GF-D8 (cell line): ENCODE data around the gene ASB18.

ENCODE experiments used
- DNase-seq: peaks from one replicate; lab custom pipeline; 2025; lab: John Stamatoyannopoulos, UW

ASB18 gene

GRCh38 chr2:236162031-236162845 lies 102.0 kb downstream of the ASB18 start:
- DNase-seq, result no peak

GRCh38 chr2:236161531-236161930 lies 102.7 kb downstream of the ASB18 start:
- DNase-seq, result no peak

- DNase-seq, result no peak
Measured at GRCh38 chr2:236161082-236161462, 103.1 kb downstream of the ASB18 start.

GRCh38 chr2:236160366-236161081 lies 103.7 kb downstream of the ASB18 start:
- no peak for DNase-seq

- DNase-seq, result no peak
Measured at GRCh38 chr2:236159778-236160170, 104.4 kb downstream of the ASB18 start.

- no peak for DNase-seq
Measured at GRCh38 chr2:236158969-236159777, 105.0 kb downstream of the ASB18 start.

DNA sequence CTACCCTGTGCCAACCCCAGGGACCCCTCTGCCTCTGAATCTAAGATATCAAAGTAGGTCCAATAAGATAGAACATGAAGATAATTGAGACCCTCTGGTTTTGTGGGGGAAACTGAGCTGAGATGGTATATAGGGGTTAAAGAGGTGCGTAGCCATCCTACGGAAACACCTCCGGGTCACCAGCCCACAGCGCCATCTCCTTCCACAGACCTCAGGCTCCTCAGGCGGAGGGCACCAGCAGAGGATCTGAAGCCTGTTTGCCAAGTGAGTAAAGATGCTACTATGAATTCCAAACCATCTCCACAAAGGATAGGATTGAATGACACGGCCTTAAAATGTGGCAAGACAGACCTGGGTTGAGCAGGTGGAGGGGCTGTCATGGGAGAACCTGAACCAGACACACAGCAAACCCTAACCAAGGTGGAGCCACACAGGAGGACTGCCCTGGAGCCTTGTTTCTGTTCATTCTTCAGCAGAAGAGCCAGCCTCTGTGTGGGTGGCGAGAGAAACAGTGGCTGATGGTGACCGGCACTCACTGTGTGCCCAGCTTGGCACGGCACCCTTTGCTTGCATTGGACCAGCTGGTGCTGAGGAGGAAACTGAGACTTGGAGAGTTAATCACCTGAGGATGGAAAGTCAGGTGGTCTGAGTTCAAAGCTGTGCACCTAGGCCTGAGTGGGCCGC lies 106.2 kb downstream of the ASB18 start:
- no peak for DNase-seq

DNA sequence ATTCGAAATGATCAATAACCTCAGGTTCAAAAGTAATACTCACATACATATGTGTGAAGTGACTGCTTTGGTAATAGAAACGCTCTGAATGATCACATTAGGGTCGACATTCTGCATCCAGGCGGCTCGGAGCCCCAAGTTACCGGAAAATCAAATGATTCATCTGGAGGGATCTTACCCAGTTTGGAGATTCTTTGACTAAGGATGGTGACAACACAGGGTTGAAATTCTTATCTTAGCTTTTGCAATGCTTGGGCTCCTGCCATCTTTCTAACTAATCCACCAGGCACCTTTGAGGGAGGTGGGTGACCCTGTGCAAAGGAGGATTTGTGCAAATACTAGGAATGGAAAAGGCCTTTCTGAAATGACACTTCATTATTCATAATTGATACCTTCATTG lies 106.8 kb downstream of the ASB18 start:
- no peak for DNase-seq

DNA sequence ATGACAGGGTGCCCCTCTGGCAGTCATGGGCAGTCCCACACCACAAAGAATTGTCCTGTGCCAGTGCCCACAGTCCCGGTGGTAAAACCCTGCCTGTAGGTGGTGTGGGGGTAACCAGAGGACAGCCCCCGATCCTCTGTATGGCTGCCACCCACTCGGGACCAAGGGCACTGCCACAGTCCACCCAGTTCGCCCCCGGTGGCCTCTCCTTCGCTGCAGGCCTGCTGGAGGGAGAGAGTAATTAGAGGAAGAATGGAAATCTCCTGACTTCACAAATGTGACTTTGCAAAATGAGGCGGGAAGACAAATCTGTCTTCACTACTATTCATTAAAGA lies 107.4 kb downstream of the ASB18 start:
- no peak for DNase-seq

DNA sequence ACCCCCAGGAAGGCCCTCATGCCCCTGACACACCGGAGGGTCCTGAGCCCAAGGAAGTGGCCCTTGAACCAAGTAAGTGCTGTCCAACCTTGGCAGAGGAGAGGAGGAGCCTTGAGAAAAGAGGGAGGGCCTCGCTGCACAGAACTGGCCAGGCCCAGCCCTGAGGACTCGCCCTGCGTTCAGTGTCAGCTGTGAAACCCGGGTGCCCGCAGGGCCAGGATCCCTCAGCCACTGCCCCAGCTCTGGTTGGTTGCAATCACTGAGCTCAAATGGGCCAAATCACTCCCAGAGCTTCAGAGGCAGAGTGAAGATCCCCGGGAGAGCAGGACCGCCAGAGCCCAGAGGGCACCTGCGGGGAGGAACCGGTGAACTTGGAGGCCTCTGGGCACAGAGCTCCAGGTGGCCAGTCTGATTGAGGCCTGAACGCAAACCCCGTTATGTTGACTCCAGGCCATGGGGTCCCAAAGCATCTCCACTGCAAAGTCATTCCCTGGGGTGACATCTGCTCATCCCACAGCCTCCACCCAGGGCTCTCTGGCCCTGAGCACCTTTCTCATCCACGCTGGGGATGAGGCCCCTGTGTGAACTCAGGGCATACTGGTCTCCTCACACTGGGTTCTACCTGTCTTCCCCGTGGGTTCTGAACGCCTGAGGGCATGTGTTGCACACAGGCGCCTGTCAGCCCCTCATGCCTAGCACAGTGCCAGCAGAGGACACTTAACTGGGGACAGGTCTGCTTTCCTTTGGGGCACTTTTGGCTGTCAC lies 107.9 kb downstream of the ASB18 start:
- DNase-seq, result no peak

DNA sequence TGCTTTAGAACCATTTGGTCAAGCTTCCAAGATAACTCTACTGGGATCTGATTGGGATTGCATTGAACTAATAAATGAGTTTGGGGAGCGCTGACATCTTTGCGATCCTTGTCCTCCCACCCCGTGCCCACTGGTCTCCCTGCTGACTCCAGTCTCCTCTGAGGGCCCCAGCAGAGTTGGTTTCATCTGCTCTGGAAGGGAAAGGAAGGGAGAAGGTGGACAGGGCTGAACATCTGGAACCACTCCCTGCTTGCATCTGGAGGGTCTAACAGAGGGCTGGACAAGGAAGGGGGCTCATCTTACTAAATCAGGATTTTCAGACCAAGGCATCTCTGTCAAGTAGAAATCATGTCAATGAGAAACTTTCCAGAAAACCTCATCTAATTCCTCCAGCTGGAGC lies 108.8 kb downstream of the ASB18 start:
- DNase-seq, result no peak

DNA sequence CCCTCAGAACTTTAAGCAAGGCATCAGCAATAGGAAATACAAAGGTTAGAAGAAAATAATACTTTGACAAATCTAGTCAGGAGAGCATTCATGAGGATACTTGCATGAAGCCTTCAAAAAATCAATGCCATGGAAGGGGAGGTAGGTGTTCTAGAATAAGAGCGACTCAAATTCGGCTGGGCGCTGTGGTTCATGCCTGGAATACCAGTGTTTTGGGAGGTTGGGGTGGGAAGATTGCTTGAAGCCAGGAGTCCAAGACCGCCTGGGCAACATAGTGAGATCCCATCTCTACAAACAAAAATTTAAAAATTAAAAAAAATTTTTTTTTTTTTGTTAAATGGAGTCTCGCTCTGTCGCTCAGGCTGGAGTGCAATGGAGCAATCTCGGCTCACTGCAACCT lies 117.8 kb downstream of the ASB18 start:
- no peak for DNase-seq

DNA sequence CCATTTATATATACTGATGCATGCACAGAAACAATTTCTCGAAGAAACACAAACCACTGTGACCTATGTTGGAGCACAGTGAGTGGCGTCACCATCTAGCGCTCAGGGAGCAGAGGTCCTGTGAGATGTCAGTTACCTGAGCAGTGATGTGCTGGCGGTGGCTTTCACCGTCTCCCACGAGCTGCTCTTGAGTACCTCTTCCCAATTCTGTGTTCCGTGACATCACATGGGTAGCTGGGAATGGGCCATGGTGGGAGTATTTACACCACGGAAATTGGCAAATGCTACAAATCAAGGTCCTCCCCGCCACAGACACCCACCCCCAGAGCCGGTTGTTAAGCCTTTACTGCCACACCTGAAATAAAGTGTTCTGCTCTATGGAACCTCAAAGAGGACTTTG lies 120.4 kb downstream of the ASB18 start:
- no peak for DNase-seq
